HFFc6 (cell line): ENCODE data around the gene SLITRK6. TPM values are rescaled to one million over a fixed set of nuclear protein-coding genes. Genes with fewer than 3 reads are reported as not detected.
A peak's percentile ranks its signal among the peaks of the same experiment; 100 is the strongest.

Experiments
- DNase-seq: peaks from one replicate; pipeline ENCODE4 v3.0.0-alpha.2; 2018
- H3K27ac Mint-ChIP-seq: 2 replicates; pipeline ENCODE4 v1.8.0; 2020; ENCODE audit warnings: mild to moderate bottlenecking, mixed read lengths
- H3K27me3 Mint-ChIP-seq: 2 replicates; pipeline ENCODE4 v1.8.0; 2021; ENCODE audit warnings: mild to moderate bottlenecking, moderate library complexity, mixed read lengths; ENCODE audit not compliant: insufficient read depth
- H3K36me3 Mint-ChIP-seq: 2 replicates; pipeline ENCODE4 v1.8.0; 2021; ENCODE audit warnings: low read depth, mixed read lengths
- H3K4me1 Mint-ChIP-seq: 2 replicates; pipeline ENCODE4 v1.8.0; 2020; ENCODE audit warnings: low read depth, mixed read lengths
- H3K4me3 Mint-ChIP-seq: 2 replicates; pipeline ENCODE4 v1.8.0; 2020; ENCODE audit warnings: mild to moderate bottlenecking, moderate library complexity, mixed read lengths
- H3K9me3 Mint-ChIP-seq: 2 replicates; pipeline ENCODE4 v1.8.0; 2020; ENCODE audit warnings: mild to moderate bottlenecking, mixed read lengths
- total RNA-seq, 6 experiments: library from RNA; stranded (reverse); fragmentation: NEBNext Ultra II Directional; extraction: Animal tissue kit (Norgen Biotek cat#: 25700); gene quantifications; 2 replicates in 1 of 6; 3 replicates in 5 of 6; pipeline ENCODE4 v1.2.3, GENCODE V29; 2021
- TF ChIP-seq, protein P1 (sequence below): fragments of 200-600 bp; sonication (generic); IDR thresholded peaks from 2 replicates; pipeline ENCODE4 v1.5.0; 2021; ENCODE audit warnings: antibody characterized with exemption, mild to moderate bottlenecking

SLITRK6 gene
- total RNA-seq, 6 experiments from 2014 or later: 0.33 to 2.3 (median 0.86) TPM

DNA sequence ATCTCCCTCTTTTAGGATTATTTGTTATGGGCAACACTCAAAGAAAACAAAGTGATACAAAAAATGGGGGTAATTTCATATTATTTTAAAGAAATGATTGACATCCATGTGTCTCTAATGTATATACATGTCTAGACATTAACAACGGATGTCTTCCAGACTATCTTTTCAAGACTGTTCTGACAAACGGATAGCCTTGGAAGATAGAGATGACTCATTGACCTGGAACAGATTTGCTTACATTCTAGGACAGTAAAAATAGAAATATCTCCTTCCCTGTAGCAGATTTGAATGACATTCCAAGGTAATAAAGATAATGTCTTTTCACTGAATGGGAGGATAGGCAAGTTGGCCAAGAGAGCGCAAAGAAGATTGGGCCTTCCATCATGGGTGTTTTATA lies 26.2 kb upstream of the SLITRK6 start:
- Mint-ChIP-seq H3K36me3 (no peaks in the 10 kb centered on the region), H3K4me3 (no peak overlapping the region), H3K27ac (no peak overlapping the region), H3K27me3 (peaks cover 2% of the 10 kb centered on the region; the same call in 1 of the 2 replicates), H3K4me1 (peaks cover 7% of the 10 kb centered on the region; the same call in 1 of the 2 replicates), H3K9me3 (no peaks in the 10 kb centered on the region)
- TF ChIP-seq, protein P1, sequence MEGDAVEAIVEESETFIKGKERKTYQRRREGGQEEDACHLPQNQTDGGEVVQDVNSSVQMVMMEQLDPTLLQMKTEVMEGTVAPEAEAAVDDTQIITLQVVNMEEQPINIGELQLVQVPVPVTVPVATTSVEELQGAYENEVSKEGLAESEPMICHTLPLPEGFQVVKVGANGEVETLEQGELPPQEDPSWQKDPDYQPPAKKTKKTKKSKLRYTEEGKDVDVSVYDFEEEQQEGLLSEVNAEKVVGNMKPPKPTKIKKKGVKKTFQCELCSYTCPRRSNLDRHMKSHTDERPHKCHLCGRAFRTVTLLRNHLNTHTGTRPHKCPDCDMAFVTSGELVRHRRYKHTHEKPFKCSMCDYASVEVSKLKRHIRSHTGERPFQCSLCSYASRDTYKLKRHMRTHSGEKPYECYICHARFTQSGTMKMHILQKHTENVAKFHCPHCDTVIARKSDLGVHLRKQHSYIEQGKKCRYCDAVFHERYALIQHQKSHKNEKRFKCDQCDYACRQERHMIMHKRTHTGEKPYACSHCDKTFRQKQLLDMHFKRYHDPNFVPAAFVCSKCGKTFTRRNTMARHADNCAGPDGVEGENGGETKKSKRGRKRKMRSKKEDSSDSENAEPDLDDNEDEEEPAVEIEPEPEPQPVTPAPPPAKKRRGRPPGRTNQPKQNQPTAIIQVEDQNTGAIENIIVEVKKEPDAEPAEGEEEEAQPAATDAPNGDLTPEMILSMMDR: no peak
- no peak for DNase-seq

- Mint-ChIP-seq H3K36me3 (no peaks in the 10 kb centered on the region), H3K27ac (no peak overlapping the region), H3K9me3 (no peaks in the 10 kb centered on the region), H3K4me1 (peaks cover 7% of the 10 kb centered on the region; the same call in 1 of the 2 replicates), H3K27me3 (peaks cover 2% of the 10 kb centered on the region; the same call in 1 of the 2 replicates), H3K4me3 (no peak overlapping the region)
- TF ChIP-seq, protein P1: no peak
- no peak for DNase-seq
Measured at GRCh38 chr13:85823832-85824231, 24.6 kb upstream of the SLITRK6 start.

DNA sequence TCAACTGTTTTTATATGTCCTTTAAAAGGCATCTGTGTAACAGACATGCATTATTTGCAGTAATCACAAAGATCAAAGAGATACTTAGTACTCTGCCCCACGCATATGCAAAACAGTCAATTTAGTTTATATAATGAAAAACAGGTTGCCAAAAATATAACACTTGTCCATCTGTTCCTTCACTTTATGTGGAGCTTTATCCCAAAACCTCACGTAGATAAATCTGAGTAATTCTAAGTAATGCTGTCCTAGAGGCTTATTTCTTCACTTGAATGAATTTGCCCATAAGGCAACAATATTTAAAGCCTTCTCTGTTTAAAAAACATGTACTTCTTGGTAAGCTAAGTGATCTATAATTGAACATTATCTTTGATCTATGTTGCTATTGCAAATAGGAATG lies 20.3 kb upstream of the SLITRK6 start:
- no peak overlapping the region for H3K27ac Mint-ChIP-seq

GRCh38 chr13:85816413-85816812 lies 17.2 kb upstream of the SLITRK6 start:
- TF ChIP-seq, protein P1: peak; percentile 63
- H3K4me1 Mint-ChIP-seq: no peaks in the 10 kb centered on the region; the same call in 1 of the 2 replicates
- no peaks in the 10 kb centered on the region for H3K9me3 Mint-ChIP-seq
- H3K27ac Mint-ChIP-seq: no peak overlapping the region
- no peaks in the 10 kb centered on the region; the same call in 1 of the 2 replicates for H3K36me3 Mint-ChIP-seq
- peaks cover 7% of the 10 kb centered on the region for H3K27me3 Mint-ChIP-seq
- no peak for DNase-seq
- no peak overlapping the region for H3K4me3 Mint-ChIP-seq

More for the DNA sequence above, 20.3 kb upstream of the SLITRK6 start:
- H3K4me1 Mint-ChIP-seq: no peaks in the 10 kb centered on the region; the same call in 1 of the 2 replicates
- peaks cover 6% of the 10 kb centered on the region for H3K27me3 Mint-ChIP-seq
- TF ChIP-seq, protein P1: no peak
- DNase-seq: no peak
- no peaks in the 10 kb centered on the region; the same call in 1 of the 2 replicates for H3K36me3 Mint-ChIP-seq
- no peak overlapping the region for H3K4me3 Mint-ChIP-seq
- H3K9me3 Mint-ChIP-seq: no peaks in the 10 kb centered on the region

DNA sequence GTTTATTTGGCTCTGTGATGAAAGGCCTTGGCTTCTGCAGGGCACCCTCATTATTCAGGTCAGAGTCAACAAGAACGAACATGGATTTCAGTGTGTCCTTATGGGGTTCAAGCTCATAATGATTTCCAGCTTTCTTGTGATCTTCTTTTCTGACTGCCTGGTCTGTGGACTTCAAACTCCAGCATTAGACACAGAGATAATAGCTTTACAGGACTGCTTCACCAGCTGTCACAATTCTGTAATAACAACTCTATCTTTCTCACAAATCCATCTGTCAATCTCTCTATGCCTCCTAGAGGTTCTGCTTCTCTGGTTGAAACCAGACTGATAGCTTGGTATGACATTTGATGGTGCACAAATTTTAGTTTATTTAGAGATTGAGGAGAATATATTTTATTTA lies 13.1 kb upstream of the SLITRK6 start:
- H3K9me3 Mint-ChIP-seq: no peaks in the 10 kb centered on the region
- H3K4me3 Mint-ChIP-seq: no peak overlapping the region
- no peak for DNase-seq
- H3K36me3 Mint-ChIP-seq: no peaks in the 10 kb centered on the region; the same call in 1 of the 2 replicates
- TF ChIP-seq, protein P1: no peak
- no peaks in the 10 kb centered on the region; the same call in 1 of the 2 replicates for H3K4me1 Mint-ChIP-seq
- peaks cover 5% of the 10 kb centered on the region for H3K27me3 Mint-ChIP-seq
- H3K27ac Mint-ChIP-seq: no peak overlapping the region

DNA sequence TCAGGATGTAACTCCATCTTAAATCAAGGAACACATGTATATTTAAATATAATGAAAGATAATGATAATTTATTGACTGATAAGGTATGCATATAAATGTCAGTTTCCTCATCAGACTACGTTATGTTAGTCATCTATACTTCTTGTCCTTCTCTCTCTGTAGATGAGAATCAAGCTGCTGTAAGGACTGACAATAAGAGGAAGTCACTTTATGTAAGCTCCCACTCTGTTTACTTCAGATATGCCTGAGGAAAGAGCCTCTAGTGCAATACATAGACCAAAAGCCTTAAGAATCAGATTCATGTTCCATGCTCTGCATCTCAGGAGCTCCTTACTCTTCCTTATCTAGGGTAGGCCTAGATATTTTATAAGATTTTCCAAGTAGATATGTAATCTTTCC lies 9.6 kb upstream of the SLITRK6 start:
- H3K27ac Mint-ChIP-seq: no peak overlapping the region
- no peak for DNase-seq

More for the DNA sequence above, 9.6 kb upstream of the SLITRK6 start:
- no peak overlapping the region for H3K4me3 Mint-ChIP-seq
- H3K27me3 Mint-ChIP-seq: peaks cover 2% of the 10 kb centered on the region
- no peaks in the 10 kb centered on the region for H3K36me3 Mint-ChIP-seq
- TF ChIP-seq, protein P1: no peak
- peaks cover 5% of the 10 kb centered on the region; the same call in 1 of the 2 replicates for H3K4me1 Mint-ChIP-seq
- H3K9me3 Mint-ChIP-seq: no peaks in the 10 kb centered on the region
